GM12875 (cell line): ENCODE measurements around the gene BHLHE23.

ENCODE experiments used
- H3K4me3 ChIP-seq: one replicate; pipeline ENCODE4 v1.5.1; 2011; ENCODE audit warnings: low read depth, low read length, control low read depth
- CTCF ChIP-seq: IDR thresholded peaks from 2 replicates; pipeline ENCODE4 v1.5.1; 2011; ENCODE audit warnings: low read depth, mild to moderate bottlenecking, control low read depth, inconsistent platforms, low read length, moderate library complexity, borderline replicate concordance; ENCODE audit not compliant: insufficient read depth

BHLHE23 gene

GRCh38 chr20:63047267-63047666, 40.5 kb upstream of the BHLHE23 start:
- TF ChIP-seq CTCF: no peak
- H3K4me3 ChIP-seq: no peak overlapping the region

GRCh38 chr20:63046841-63047240, 40.1 kb upstream of the BHLHE23 start:
- no peak overlapping the region for H3K4me3 ChIP-seq
- no peak for TF ChIP-seq CTCF

- no peak for TF ChIP-seq CTCF
- no peak overlapping the region for H3K4me3 ChIP-seq
Observed at GRCh38 chr20:63045991-63046390, 39.2 kb upstream of the BHLHE23 start.

GRCh38 chr20:63045401-63045800, 38.6 kb upstream of the BHLHE23 start:
- TF ChIP-seq CTCF: no peak
- H3K4me3 ChIP-seq: no peak overlapping the region

- TF ChIP-seq CTCF: no peak
- H3K4me3 ChIP-seq: no peak overlapping the region
Observed at GRCh38 chr20:63044605-63045004, 37.8 kb upstream of the BHLHE23 start.

- TF ChIP-seq CTCF: no peak
- H3K4me3 ChIP-seq: no peak overlapping the region
Observed at GRCh38 chr20:63044204-63044600, 37.4 kb upstream of the BHLHE23 start.

GRCh38 chr20:63043348-63044203, 36.8 kb upstream of the BHLHE23 start:
- no peak for TF ChIP-seq CTCF
- H3K4me3 ChIP-seq: no peak overlapping the region
